Measurements from ENCODE around the gene GNE.

GNE gene

GRCh38 chr9:36276254-36276653 lies 18.0 kb upstream of the GNE start:
- Histone ChIP-seq H3K4me3 (ENCODE audit: low read depth, low read length) (no peak overlapping the region), H3K9me3 (ENCODE audit: control insufficient read depth, insufficient read depth, low read depth, low read length) (no peaks in the 10 kb centered on the region), H3K4me1 (ENCODE audit: control insufficient read depth, insufficient read depth, low read length) (no peaks in the 10 kb centered on the region; the same call in 1 of the 2 replicates), H3K36me3 (ENCODE audit: control insufficient read depth in 2 of 2, insufficient read depth in 1 of 2, low read length in 2 of 2) (no peaks in the 10 kb centered on the region), H3K27ac (ENCODE audit: extremely low read depth, low read depth, low read length) (no peak overlapping the region)
- TF ChIP-seq ZNF394 (tag by site-specific recombination; IDR thresholded peaks at IDR 0.05; ENCODE audit: borderline replicate concordance) (no peak), ZNF548 (tag by site-specific recombination; IDR thresholded peaks at IDR 0.05) (no peak), CTCF (tag by site-specific recombination; IDR thresholded peaks at IDR 0.05) (no peak), ZNF398 (tag by site-specific recombination; IDR thresholded peaks at IDR 0.05) (no peak), ZNF701 (tag by site-specific recombination; IDR thresholded peaks at IDR 0.05) (no peak), ZNF514 (tag by site-specific recombination; IDR thresholded peaks at IDR 0.05) (no peak), ZNF138 (tag by site-specific recombination; IDR thresholded peaks at IDR 0.05; ENCODE audit: borderline replicate concordance) (no peak), ZNF473 (tag by site-specific recombination; IDR thresholded peaks at IDR 0.05) (no peak), ZNF561 (tag by site-specific recombination; IDR thresholded peaks at IDR 0.05; ENCODE audit: borderline replicate concordance) (no peak), ZNF121 (tag by site-specific recombination; IDR thresholded peaks at IDR 0.05) (no peak)
- ChIA-PET POLR2A (interaction anchor here (1.3 to 1.7 kb wide), 2 partner anchors 18 to 86 kb away, joined by 3 to 9 read pairs; partner anchors contain the start of genes CLTA and GNE), CTCF (interaction anchor here (0.7 to 0.9 kb wide), 4 partner anchors 12 to 452 kb away, joined by 3 to 4 read pairs (median 3); no protein-coding TSS in a partner anchor)

GRCh38 chr9:36275060-36275459 lies 16.8 kb upstream of the GNE start:
- CTCF ChIA-PET: interaction anchor here (0.6 kb wide), 1 partner anchor 254 kb away, joined by 3 read pairs; no protein-coding TSS in a partner anchor
- H3K27ac ChIP-seq (ENCODE audit: extremely low read depth, low read depth, low read length): no peak overlapping the region
- TF ChIP-seq SCRT1 (tag by site-specific recombination; IDR thresholded peaks at IDR 0.05; ENCODE audit: borderline replicate concordance): no peak
- TF ChIP-seq ZNF266 (tag by site-specific recombination; IDR thresholded peaks at IDR 0.05; ENCODE audit: low read depth): no peak
- TF ChIP-seq INSM2 (tag by site-specific recombination; IDR thresholded peaks at IDR 0.05): no peak
- TF ChIP-seq ZNF701 (tag by site-specific recombination; IDR thresholded peaks at IDR 0.05): no peak
- TF ChIP-seq ZNF10 (tag by site-specific recombination; IDR thresholded peaks at IDR 0.05): no peak
- TF ChIP-seq GLIS1 (tag by site-specific recombination; IDR thresholded peaks at IDR 0.05): no peak
- no peak for TF ChIP-seq ZNF248 (tag by site-specific recombination; IDR thresholded peaks at IDR 0.05)
- TF ChIP-seq ZNF747 (tag by site-specific recombination; IDR thresholded peaks at IDR 0.05): no peak
- TF ChIP-seq ZNF341 (tag by site-specific recombination; IDR thresholded peaks at IDR 0.05; ENCODE audit: low read depth): no peak
- TF ChIP-seq ZNF624 (tag by site-specific recombination; IDR thresholded peaks at IDR 0.05): no peak
- TF ChIP-seq GLIS2 (tag by site-specific recombination; IDR thresholded peaks at IDR 0.05): no peak
- no peak for TF ChIP-seq GLI2 (tag by site-specific recombination; IDR thresholded peaks at IDR 0.05; ENCODE audit: borderline replicate concordance, low read depth)
- TF ChIP-seq ZNF558 (tag by site-specific recombination; IDR thresholded peaks at IDR 0.05): no peak
- no peak for TF ChIP-seq RBAK (tag by site-specific recombination; IDR thresholded peaks at IDR 0.05)
- no peak for TF ChIP-seq ZNF654 (tag by site-specific recombination; IDR thresholded peaks at IDR 0.05; ENCODE audit: low read depth)
- no peak for TF ChIP-seq ZNF416 (tag by site-specific recombination; IDR thresholded peaks at IDR 0.05)
- no peak for TF ChIP-seq ZBTB6 (tag by site-specific recombination; IDR thresholded peaks at IDR 0.05)
- TF ChIP-seq ZNF140 (tag by site-specific recombination; IDR thresholded peaks at IDR 0.05): no peak
- no peak for TF ChIP-seq ZNF488 (tag by site-specific recombination; IDR thresholded peaks at IDR 0.05)
- no peak for TF ChIP-seq ZNF548 (tag by site-specific recombination; IDR thresholded peaks at IDR 0.05)
- no peaks in the 10 kb centered on the region for H3K36me3 ChIP-seq (ENCODE audit: control insufficient read depth in 2 of 2, insufficient read depth in 1 of 2, low read length in 2 of 2)
- H3K4me3 ChIP-seq (ENCODE audit: low read depth, low read length): no peak overlapping the region
- H3K4me1 ChIP-seq (ENCODE audit: control insufficient read depth, insufficient read depth, low read length): no peaks in the 10 kb centered on the region; the same call in 1 of the 2 replicates
- H3K9me3 ChIP-seq (ENCODE audit: control insufficient read depth, insufficient read depth, low read depth, low read length): no peaks in the 10 kb centered on the region
- POLR2A ChIA-PET: interaction anchor here (0.8 to 1.0 kb wide), 2 partner anchors 27 to 84 kb away, joined by 3 to 5 read pairs; partner anchors contain the start of gene CLTA
